ENCODE measurements around the gene PIGQ.

The PIGQ gene

GRCh38 chr16:576823-577201 lies 7.0 kb downstream of the PIGQ start:
- Histone ChIP-seq H3K9ac (ENCODE audit: low read depth, low read length) (no peak overlapping the region), H3K4me3 (ENCODE audit: low read length) (no peak overlapping the region), H3K36me3 (ENCODE audit: insufficient read depth, low read length) (peaks cover 22% of the 10 kb centered on the region), H3K27me3 (ENCODE audit: insufficient read depth, low read length) (no peaks in the 10 kb centered on the region), H3K9me3 (ENCODE audit: insufficient read depth, low read depth, low read length) (no peaks in the 10 kb centered on the region), H3K27ac (ENCODE audit: low read depth, low read length) (no peak overlapping the region), H3K4me1 (ENCODE audit: insufficient read depth, low read length) (no peaks in the 10 kb centered on the region)
- WGBS: 47% methylated on average over 4 of the region's 8 CpGs

GRCh38 chr16:577796-578195 lies 8.0 kb downstream of the PIGQ start:
- H3K9ac ChIP-seq (ENCODE audit: low read depth, low read length): no peak overlapping the region
- H3K27ac ChIP-seq (ENCODE audit: low read depth, low read length): no peak overlapping the region
- no peak overlapping the region for H3K4me3 ChIP-seq (ENCODE audit: low read length)
- H3K36me3 ChIP-seq (ENCODE audit: insufficient read depth, low read length): peaks cover 19% of the 10 kb centered on the region
- WGBS: 95% methylated on average over 13 of the region's 13 CpGs
- no peaks in the 10 kb centered on the region for H3K4me1 ChIP-seq (ENCODE audit: insufficient read depth, low read length)
- no peaks in the 10 kb centered on the region for H3K9me3 ChIP-seq (ENCODE audit: insufficient read depth, low read depth, low read length)
- no peaks in the 10 kb centered on the region for H3K27me3 ChIP-seq (ENCODE audit: insufficient read depth, low read length)

GRCh38 chr16:578232-578869 lies 8.6 kb downstream of the PIGQ start:
- no peak overlapping the region for H3K4me3 ChIP-seq (ENCODE audit: low read length)
- H3K27me3 ChIP-seq (ENCODE audit: insufficient read depth, low read length): no peaks in the 10 kb centered on the region
- no peak overlapping the region for H3K9ac ChIP-seq (ENCODE audit: low read depth, low read length)
- H3K9me3 ChIP-seq (ENCODE audit: insufficient read depth, low read depth, low read length): no peaks in the 10 kb centered on the region
- 83% methylated on average over 24 of the region's 24 CpGs for WGBS
- no peak overlapping the region for H3K27ac ChIP-seq (ENCODE audit: low read depth, low read length)
- H3K4me1 ChIP-seq (ENCODE audit: insufficient read depth, low read length): no peaks in the 10 kb centered on the region
- H3K36me3 ChIP-seq (ENCODE audit: insufficient read depth, low read length): peaks cover 19% of the 10 kb centered on the region

- H3K4me1 ChIP-seq (ENCODE audit: insufficient read depth, low read length): no peaks in the 10 kb centered on the region
- peak overlapping the region; percentile 31; the same call in 1 of the 2 replicates for H3K4me3 ChIP-seq (ENCODE audit: low read length)
- H3K9me3 ChIP-seq (ENCODE audit: insufficient read depth, low read depth, low read length): no peaks in the 10 kb centered on the region
- no peak overlapping the region for H3K27ac ChIP-seq (ENCODE audit: low read depth, low read length)
- peaks cover 19% of the 10 kb centered on the region for H3K36me3 ChIP-seq (ENCODE audit: insufficient read depth, low read length)
- 15% methylated on average over 34 of the region's 34 CpGs for WGBS
- H3K9ac ChIP-seq (ENCODE audit: low read depth, low read length): no peak overlapping the region
- no peaks in the 10 kb centered on the region for H3K27me3 ChIP-seq (ENCODE audit: insufficient read depth, low read length)
Measured at GRCh38 chr16:578870-579405, 9.2 kb downstream of the PIGQ start.

GRCh38 chr16:580141-580945 lies 10.6 kb downstream of the PIGQ start:
- Histone ChIP-seq H3K9ac (ENCODE audit: low read depth, low read length) (no peak overlapping the region), H3K4me1 (ENCODE audit: insufficient read depth, low read length) (no peaks in the 10 kb centered on the region), H3K9me3 (ENCODE audit: insufficient read depth, low read depth, low read length) (no peaks in the 10 kb centered on the region), H3K4me3 (ENCODE audit: low read length) (no peak overlapping the region), H3K27ac (ENCODE audit: low read depth, low read length) (no peak overlapping the region), H3K27me3 (ENCODE audit: insufficient read depth, low read length) (no peaks in the 10 kb centered on the region), H3K36me3 (ENCODE audit: insufficient read depth, low read length) (peaks cover 8% of the 10 kb centered on the region)
- WGBS: 93% methylated on average over 27 of the region's 27 CpGs

- H3K9me3 ChIP-seq (ENCODE audit: insufficient read depth, low read depth, low read length): no peaks in the 10 kb centered on the region
- 94% methylated on average over 19 of the region's 19 CpGs for WGBS
- no peak overlapping the region for H3K27ac ChIP-seq (ENCODE audit: low read depth, low read length)
- H3K4me1 ChIP-seq (ENCODE audit: insufficient read depth, low read length): no peaks in the 10 kb centered on the region
- H3K36me3 ChIP-seq (ENCODE audit: insufficient read depth, low read length): peaks cover 1% of the 10 kb centered on the region
- H3K9ac ChIP-seq (ENCODE audit: low read depth, low read length): no peak overlapping the region
- no peak overlapping the region for H3K4me3 ChIP-seq (ENCODE audit: low read length)
- peaks cover 6% of the 10 kb centered on the region for H3K27me3 ChIP-seq (ENCODE audit: insufficient read depth, low read length)
Measured at GRCh38 chr16:580946-581498, 11.3 kb downstream of the PIGQ start.

GRCh38 chr16:582218-582613 lies 12.4 kb downstream of the PIGQ start:
- Histone ChIP-seq H3K27ac (ENCODE audit: low read depth, low read length) (no peak overlapping the region), H3K9me3 (ENCODE audit: insufficient read depth, low read depth, low read length) (no peaks in the 10 kb centered on the region), H3K27me3 (ENCODE audit: insufficient read depth, low read length) (peaks cover 18% of the 10 kb centered on the region), H3K4me3 (ENCODE audit: low read length) (no peak overlapping the region), H3K36me3 (ENCODE audit: insufficient read depth, low read length) (no peaks in the 10 kb centered on the region; the same call in 1 of the 2 replicates), H3K9ac (ENCODE audit: low read depth, low read length) (no peak overlapping the region), H3K4me1 (ENCODE audit: insufficient read depth, low read length) (no peaks in the 10 kb centered on the region)
- 84% methylated on average over 18 of the region's 18 CpGs for WGBS

GRCh38 chr16:582614-583331 lies 13.0 kb downstream of the PIGQ start:
- H3K4me1 ChIP-seq (ENCODE audit: insufficient read depth, low read length): no peaks in the 10 kb centered on the region
- no peaks in the 10 kb centered on the region for H3K9me3 ChIP-seq (ENCODE audit: insufficient read depth, low read depth, low read length)
- H3K36me3 ChIP-seq (ENCODE audit: insufficient read depth, low read length): no peaks in the 10 kb centered on the region; the same call in 1 of the 2 replicates
- no peak overlapping the region; the same call in 1 of the 2 replicates for H3K27ac ChIP-seq (ENCODE audit: low read depth, low read length)
- H3K27me3 ChIP-seq (ENCODE audit: insufficient read depth, low read length): peaks cover 22% of the 10 kb centered on the region
- 86% methylated on average over 21 of the region's 21 CpGs for WGBS
- no peak overlapping the region for H3K4me3 ChIP-seq (ENCODE audit: low read length)
- no peak overlapping the region for H3K9ac ChIP-seq (ENCODE audit: low read depth, low read length)

- H3K27ac ChIP-seq (ENCODE audit: low read depth, low read length): no peak overlapping the region; the same call in 1 of the 2 replicates
- peaks cover 4% of the 10 kb centered on the region; the same call in 1 of the 2 replicates for H3K4me1 ChIP-seq (ENCODE audit: insufficient read depth, low read length)
- peak overlapping the region; percentile 31; the same call in 1 of the 2 replicates for H3K4me3 ChIP-seq (ENCODE audit: low read length)
- H3K9ac ChIP-seq (ENCODE audit: low read depth, low read length): no peak overlapping the region
- no peaks in the 10 kb centered on the region; the same call in 1 of the 2 replicates for H3K36me3 ChIP-seq (ENCODE audit: insufficient read depth, low read length)
- H3K27me3 ChIP-seq (ENCODE audit: insufficient read depth, low read length): peaks cover 22% of the 10 kb centered on the region
- H3K9me3 ChIP-seq (ENCODE audit: insufficient read depth, low read depth, low read length): no peaks in the 10 kb centered on the region
- 17% methylated on average over 16 of the region's 16 CpGs for WGBS
Measured at GRCh38 chr16:583470-583814, 13.7 kb downstream of the PIGQ start.

- Histone ChIP-seq H3K4me3 (ENCODE audit: low read length) (peak overlapping the region; percentile 31; the same call in 1 of the 2 replicates), H3K36me3 (ENCODE audit: insufficient read depth, low read length) (no peaks in the 10 kb centered on the region; the same call in 1 of the 2 replicates), H3K27ac (ENCODE audit: low read depth, low read length) (no peak overlapping the region), H3K9ac (ENCODE audit: low read depth, low read length) (no peak overlapping the region), H3K27me3 (ENCODE audit: insufficient read depth, low read length) (peaks cover 22% of the 10 kb centered on the region), H3K4me1 (ENCODE audit: insufficient read depth, low read length) (peaks cover 4% of the 10 kb centered on the region; the same call in 1 of the 2 replicates), H3K9me3 (ENCODE audit: insufficient read depth, low read depth, low read length) (no peaks in the 10 kb centered on the region)
- 40% methylated on average over 37 of the region's 38 CpGs for WGBS
Measured at GRCh38 chr16:583815-584591, 14.2 kb downstream of the PIGQ start.

Data from HUES64 (cell line).